Loucy (cell line): ENCODE measurements around the gene SLC7A8.

Experiments used
- EZH2phosphoT487 ChIP-seq: fragments of 200-600 bp; IDR thresholded peaks from 2 replicates; pipeline ENCODE4 v1.6.1; 2018; ENCODE audit warnings: antibody characterized with exemption, mild to moderate bottlenecking, moderate library complexity, borderline replicate concordance
- TF ChIP-seq, protein P1 (sequence below): fragments of 200-600 bp; sonication (generic); conservative IDR thresholded peaks from 2 replicates; pipeline ENCODE4 v1.5.1; 2014; ENCODE audit warnings: mild to moderate bottlenecking, antibody characterized with exemption, low read length

DNA sequence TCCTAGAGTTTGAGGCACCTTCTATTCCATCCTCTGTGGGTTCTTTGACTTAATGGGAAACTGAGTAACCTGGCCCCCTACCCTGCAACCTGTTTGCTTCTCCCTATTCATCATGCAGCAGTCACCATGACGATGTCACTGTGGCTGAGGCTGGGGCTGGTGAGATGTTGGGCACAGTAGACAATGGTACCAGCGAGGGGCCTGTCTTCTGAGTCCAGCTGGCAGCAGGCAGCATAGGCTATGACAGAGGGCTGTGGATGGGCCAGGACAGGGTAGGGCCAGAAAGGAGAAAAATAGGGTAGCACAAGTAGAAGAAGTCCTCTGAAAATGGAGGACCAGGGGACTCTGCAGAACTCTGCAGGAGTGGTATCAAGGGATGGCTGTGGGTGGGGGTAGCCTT lies 80.7 kb downstream of the SLC7A8 start:
- TF ChIP-seq, protein P1, sequence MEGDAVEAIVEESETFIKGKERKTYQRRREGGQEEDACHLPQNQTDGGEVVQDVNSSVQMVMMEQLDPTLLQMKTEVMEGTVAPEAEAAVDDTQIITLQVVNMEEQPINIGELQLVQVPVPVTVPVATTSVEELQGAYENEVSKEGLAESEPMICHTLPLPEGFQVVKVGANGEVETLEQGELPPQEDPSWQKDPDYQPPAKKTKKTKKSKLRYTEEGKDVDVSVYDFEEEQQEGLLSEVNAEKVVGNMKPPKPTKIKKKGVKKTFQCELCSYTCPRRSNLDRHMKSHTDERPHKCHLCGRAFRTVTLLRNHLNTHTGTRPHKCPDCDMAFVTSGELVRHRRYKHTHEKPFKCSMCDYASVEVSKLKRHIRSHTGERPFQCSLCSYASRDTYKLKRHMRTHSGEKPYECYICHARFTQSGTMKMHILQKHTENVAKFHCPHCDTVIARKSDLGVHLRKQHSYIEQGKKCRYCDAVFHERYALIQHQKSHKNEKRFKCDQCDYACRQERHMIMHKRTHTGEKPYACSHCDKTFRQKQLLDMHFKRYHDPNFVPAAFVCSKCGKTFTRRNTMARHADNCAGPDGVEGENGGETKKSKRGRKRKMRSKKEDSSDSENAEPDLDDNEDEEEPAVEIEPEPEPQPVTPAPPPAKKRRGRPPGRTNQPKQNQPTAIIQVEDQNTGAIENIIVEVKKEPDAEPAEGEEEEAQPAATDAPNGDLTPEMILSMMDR, result no peak
- no peak for TF ChIP-seq EZH2phosphoT487
